DND-41 (cell line): ENCODE measurements around the gene CEACAM21.
A peak's percentile ranks its signal among the peaks of the same experiment; 100 is the strongest.

Experiments
- ATAC-seq: fragments of 200-7000 bp; cut with Tn5 transposase; 3 replicates; pipeline ENCODE4 v1.9.1; 2021; ENCODE audit warnings: low read depth; ENCODE audit not compliant: insufficient read depth
- DNase-seq: peaks from one replicate; pipeline ENCODE4 v3.0.0-alpha.2; 2020
- H2AFZ ChIP-seq: 2 replicates; pipeline ENCODE4 v1.6.0; 2012; ENCODE audit warnings: low read depth, low read length
- H3K27ac ChIP-seq: 2 replicates; pipeline ENCODE4 v1.5.1; 2012; ENCODE audit warnings: low read length, inconsistent platforms
- H3K27me3 ChIP-seq: fragments of 200-600 bp; sonication (generic); 2 replicates; pipeline ENCODE4 v1.6.0; 2012; ENCODE audit warnings: low read length, mild to moderate bottlenecking, inconsistent platforms; ENCODE audit not compliant: insufficient read depth, poor library complexity
- H3K36me3 ChIP-seq: 2 replicates; pipeline ENCODE4 v1.5.1; 2012; ENCODE audit warnings: low read length, inconsistent platforms; ENCODE audit not compliant: insufficient read depth
- H3K4me1 ChIP-seq: 2 replicates; pipeline ENCODE4 v1.5.1; 2012; ENCODE audit warnings: mild to moderate bottlenecking, low read length; ENCODE audit not compliant: insufficient read depth
- H3K4me2 ChIP-seq: 2 replicates; pipeline ENCODE4 v1.6.0; 2012; ENCODE audit warnings: mild to moderate bottlenecking, moderate library complexity, low read length, inconsistent platforms; ENCODE audit not compliant: insufficient read depth
- H3K4me3 ChIP-seq, 2 experiments: fragments of 200-600 bp in 1 of 2; shearing (Covaris generic) in 1 of 2; 2 replicates each; pipeline ENCODE4 v1.5.1; 2012 to 2016; ENCODE audit warnings: inconsistent platforms in 2 of 2, low read length in 2 of 2, mild to moderate bottlenecking in 2 of 2, low read depth in 1 of 2, moderate library complexity in 1 of 2
- H3K79me2 ChIP-seq: 2 replicates; pipeline ENCODE4 v1.6.0; 2012; ENCODE audit warnings: low read length, inconsistent platforms; ENCODE audit not compliant: insufficient read depth
- H3K9ac ChIP-seq: 2 replicates; pipeline ENCODE4 v1.6.0; 2012; ENCODE audit warnings: low read depth, mild to moderate bottlenecking, inconsistent platforms, low read length, moderate library complexity
- H3K9me3 ChIP-seq: 2 replicates; pipeline ENCODE4 v1.5.1; 2012; ENCODE audit warnings: low read length, moderate library complexity, mild to moderate bottlenecking, inconsistent platforms; ENCODE audit not compliant: insufficient read depth, severe bottlenecking
- H4K20me1 ChIP-seq: 2 replicates; pipeline ENCODE4 v1.6.0; 2012; ENCODE audit warnings: low read length; ENCODE audit not compliant: insufficient read depth
- CTCF ChIP-seq: IDR thresholded peaks from 2 replicates; pipeline ENCODE4 v1.5.1; 2012; ENCODE audit warnings: borderline replicate concordance, low read length, moderate library complexity, mild to moderate bottlenecking; ENCODE audit not compliant: poor library complexity, severe bottlenecking; ENCODE audit errors: extremely low read depth
- EZH2 ChIP-seq: IDR thresholded peaks from 3 replicates; pipeline ENCODE4 v1.6.1; 2012; ENCODE audit warnings: borderline replicate concordance, low read depth, mild to moderate bottlenecking, moderate library complexity, low read length, inconsistent platforms; ENCODE audit not compliant: severe bottlenecking

CEACAM21 gene

GRCh38 chr19:41541990-41542584 lies 33.9 kb upstream of the CEACAM21 start:
- Histone ChIP-seq H4K20me1 (no peaks in the 10 kb centered on the region; the same call in 1 of the 2 replicates), H3K27me3 (peaks cover 16% of the 10 kb centered on the region), H3K36me3 (no peaks in the 10 kb centered on the region), H3K9ac (no peak overlapping the region), H3K4me2 (no peak overlapping the region), H3K4me3 (no peak overlapping the region), H2AFZ (no peak overlapping the region), H3K9me3 (no peaks in the 10 kb centered on the region), H3K79me2 (no peaks in the 10 kb centered on the region), H3K4me1 (no peaks in the 10 kb centered on the region), H3K27ac (no peak overlapping the region)
- no peak for ATAC-seq
- peak; percentile 53 for DNase-seq
- no peak for TF ChIP-seq EZH2
- peak; percentile 62 for TF ChIP-seq CTCF

GRCh38 chr19:41542622-41543021 lies 33.3 kb upstream of the CEACAM21 start:
- peaks cover 14% of the 10 kb centered on the region for H3K27me3 ChIP-seq
- no peak overlapping the region for H3K27ac ChIP-seq
- no peak overlapping the region for H3K9ac ChIP-seq
- H3K9me3 ChIP-seq: no peaks in the 10 kb centered on the region
- no peaks in the 10 kb centered on the region for H3K79me2 ChIP-seq
- TF ChIP-seq CTCF (no peak), EZH2 (no peak)
- H4K20me1 ChIP-seq: no peaks in the 10 kb centered on the region
- ATAC-seq: no peak
- no peak for DNase-seq
- no peak overlapping the region for H3K4me3 ChIP-seq
- H3K4me2 ChIP-seq: no peak overlapping the region
- H2AFZ ChIP-seq: no peak overlapping the region
- no peaks in the 10 kb centered on the region for H3K4me1 ChIP-seq
- no peaks in the 10 kb centered on the region for H3K36me3 ChIP-seq

- no peak overlapping the region for H3K9ac ChIP-seq
- DNase-seq: no peak
- H3K4me3 ChIP-seq: no peak overlapping the region
- H3K27ac ChIP-seq: no peak overlapping the region
- H3K27me3 ChIP-seq: peaks cover 22% of the 10 kb centered on the region
- no peak overlapping the region for H2AFZ ChIP-seq
- no peaks in the 10 kb centered on the region for H4K20me1 ChIP-seq
- no peaks in the 10 kb centered on the region for H3K36me3 ChIP-seq
- ATAC-seq: no peak
- no peaks in the 10 kb centered on the region for H3K9me3 ChIP-seq
- no peak overlapping the region for H3K4me2 ChIP-seq
- TF ChIP-seq CTCF (no peak), EZH2 (no peak)
- no peaks in the 10 kb centered on the region for H3K4me1 ChIP-seq
- H3K79me2 ChIP-seq: no peaks in the 10 kb centered on the region
These were observed 32.4 kb upstream of the CEACAM21 start for GRCh38 chr19:41543582-41543981.
